Renal cortex interstitium (tissue), 15 donors: ENCODE measurements around the gene CFAP99. TPM values are rescaled to one million over a fixed set of nuclear protein-coding genes. Genes with fewer than 3 reads are reported as not detected.
"Not testable (repeated sequence)": the region's sequence is repeated elsewhere in the genome, so short reads cannot be mapped to it uniquely, and the experiment has no call there.

ENCODE experiments used
- DNase-seq, 11 donors: peaks; one replicate each; pipeline ENCODE4 v3.0.0-alpha.2; 2013; ENCODE audit warnings: low read depth in 9 of 11, low spot score in 4 of 11; ENCODE audit errors: extremely low read depth in 1 of 11
- long read RNA-seq, 16 experiments: transcript quantifications; one replicate each; lab custom pipeline, GENCODE V29; 2026
- polyA plus RNA-seq, 3 donors: library from polyadenylated mRNA; unstranded; fragments of 120-200 nt; gene quantifications; one replicate each; pipeline ENCODE4 v1.2.1, GENCODE V29; 2013; ENCODE audit not compliant: insufficient read length in 3 of 3

CFAP99 gene
- polyA plus RNA-seq = 1 to 10 TPM in 1 of 3 donors, under 1 TPM in 2; 0.78 to 1.5 (median 0.85) TPM
- long read RNA-seq, donor 1 = 0 reads
- long read RNA-seq, donor 2 = 0 reads
- long read RNA-seq, donor 3 = 0 reads
- long read RNA-seq, donor 4 = 0 reads
- long read RNA-seq, donor 5 = 0 reads
- long read RNA-seq, donor 6 = 0 reads
- long read RNA-seq, donor 7 = 0 reads
- long read RNA-seq, donor 8 = 0 reads
- long read RNA-seq, donor 9 = 0 reads
- long read RNA-seq, donor 10 = 0 reads
- long read RNA-seq, donor 11 = 0 reads
- long read RNA-seq, donor 12, partial matches to known transcripts = 0 of 1 reads
- long read RNA-seq, donor 12, other reads (novel, unspliced or antisense) = 0 of 1 reads
- long read RNA-seq, donor 13 = 0 reads
- long read RNA-seq, donor 14 = 0 reads
- long read RNA-seq, donor 15 = 0 reads
- long read RNA-seq, donor 16 = 0 reads

GRCh38 chr4:2418650-2419571, at the start of gene CFAP99:
Gene CFAP99, plus strand, starts transcription at chr4:2418955.
- DNase-seq = peak; percentile 78 to 93 (median 90)

GRCh38 chr4:2370597-2371320, 48.0 kb upstream of the CFAP99 start:
- DNase-seq = no peak

- DNase-seq = no peak
These were observed 46.8 kb upstream of the CFAP99 start for GRCh38 chr4:2371765-2372487.

- no peak for DNase-seq
These were observed 46.2 kb upstream of the CFAP99 start for GRCh38 chr4:2372488-2373030.

GRCh38 chr4:2373532-2373931, 45.2 kb upstream of the CFAP99 start:
- no peak for DNase-seq

GRCh38 chr4:2375427-2375826, 43.3 kb upstream of the CFAP99 start:
- DNase-seq = no peak

- no peak for DNase-seq
These were observed 41.5 kb upstream of the CFAP99 start for GRCh38 chr4:2377241-2377640.

- no peak for DNase-seq
These were observed 40.4 kb upstream of the CFAP99 start for GRCh38 chr4:2378401-2378800.

- DNase-seq = no peak
These were observed 39.9 kb upstream of the CFAP99 start for GRCh38 chr4:2378898-2379297.

- DNase-seq = not testable (repeated sequence)
These were observed 38.2 kb upstream of the CFAP99 start for GRCh38 chr4:2380589-2380988.

GRCh38 chr4:2382769-2383202, 36.0 kb upstream of the CFAP99 start:
- DNase-seq = not testable (repeated sequence)

GRCh38 chr4:2383220-2383631, 35.5 kb upstream of the CFAP99 start:
- DNase-seq = not testable (repeated sequence)

GRCh38 chr4:2383760-2384159, 35.0 kb upstream of the CFAP99 start:
- no peak for DNase-seq

- DNase-seq = no peak
These were observed 34.5 kb upstream of the CFAP99 start for GRCh38 chr4:2384245-2384644.

GRCh38 chr4:2385516-2385915, 33.2 kb upstream of the CFAP99 start:
- no peak for DNase-seq

GRCh38 chr4:2386717-2387116, 32.0 kb upstream of the CFAP99 start:
- no peak for DNase-seq

- no peak for DNase-seq
These were observed 31.5 kb upstream of the CFAP99 start for GRCh38 chr4:2387218-2387617.

- no peak for DNase-seq
These were observed 30.9 kb upstream of the CFAP99 start for GRCh38 chr4:2387829-2388228.
